ENCODE results near the gene EPHA3.

Gene EPHA3

GRCh38 chr3:89107461-89108290 lies at the start of gene EPHA3:
EPHA3 (plus strand) TSS chr3:89107621; CDS start chr3:89107749, 128 bp downstream.
- Histone ChIP-seq H3K4me3 (ENCODE audit: low read depth, low read length) (peak within 1 kb of the TSS; percentile 60), H3K4me1 (ENCODE audit: control insufficient read depth, insufficient read depth, low read length) (peaks cover under 1% of the 10 kb centered on the region), H3K9me3 (ENCODE audit: control insufficient read depth, insufficient read depth, low read depth, low read length) (no peaks in the 10 kb centered on the region), H3K27ac (ENCODE audit: extremely low read depth, low read depth, low read length) (peak within 1 kb of the TSS; percentile 48), H3K36me3 (ENCODE audit: control insufficient read depth in 2 of 2, insufficient read depth in 1 of 2, low read length in 2 of 2) (no peaks in the 10 kb centered on the region)
- POLR2A ChIA-PET, result interaction anchor here (0.5 to 1.5 kb wide), 2 partner anchors 26 to 72 kb away, joined by 4 to 5 read pairs; no protein-coding TSS in a partner anchor
- CTCF ChIA-PET, result no interaction called here
- TF ChIP-seq, protein P1, sequence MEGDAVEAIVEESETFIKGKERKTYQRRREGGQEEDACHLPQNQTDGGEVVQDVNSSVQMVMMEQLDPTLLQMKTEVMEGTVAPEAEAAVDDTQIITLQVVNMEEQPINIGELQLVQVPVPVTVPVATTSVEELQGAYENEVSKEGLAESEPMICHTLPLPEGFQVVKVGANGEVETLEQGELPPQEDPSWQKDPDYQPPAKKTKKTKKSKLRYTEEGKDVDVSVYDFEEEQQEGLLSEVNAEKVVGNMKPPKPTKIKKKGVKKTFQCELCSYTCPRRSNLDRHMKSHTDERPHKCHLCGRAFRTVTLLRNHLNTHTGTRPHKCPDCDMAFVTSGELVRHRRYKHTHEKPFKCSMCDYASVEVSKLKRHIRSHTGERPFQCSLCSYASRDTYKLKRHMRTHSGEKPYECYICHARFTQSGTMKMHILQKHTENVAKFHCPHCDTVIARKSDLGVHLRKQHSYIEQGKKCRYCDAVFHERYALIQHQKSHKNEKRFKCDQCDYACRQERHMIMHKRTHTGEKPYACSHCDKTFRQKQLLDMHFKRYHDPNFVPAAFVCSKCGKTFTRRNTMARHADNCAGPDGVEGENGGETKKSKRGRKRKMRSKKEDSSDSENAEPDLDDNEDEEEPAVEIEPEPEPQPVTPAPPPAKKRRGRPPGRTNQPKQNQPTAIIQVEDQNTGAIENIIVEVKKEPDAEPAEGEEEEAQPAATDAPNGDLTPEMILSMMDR (tag by site-specific recombination; IDR thresholded peaks at IDR 0.05), result peak; percentile 20; the same call in 1 of the 2 replicates
- TF ChIP-seq SP7 (tag by site-specific recombination; IDR thresholded peaks at IDR 0.05) (peak; percentile 78), ZNF660 (tag by site-specific recombination; IDR thresholded peaks at IDR 0.05) (peak; percentile 42; the same call in 1 of the 2 replicates), ZNF324 (tag by site-specific recombination; IDR thresholded peaks at IDR 0.05) (peak; percentile 32; the same call in 1 of the 2 replicates), PRDM4 (tag by site-specific recombination; IDR thresholded peaks at IDR 0.05) (no peak), ZEB2 (tag by site-specific recombination; IDR thresholded peaks at IDR 0.05) (0 out of 2 replicates have a peak, but pooled peaks have one; percentile 56), IKZF3 (tag by site-specific recombination; IDR thresholded peaks at IDR 0.05) (0 out of 2 replicates have a peak, but pooled peaks have one; percentile 21), ZNF2 (tag by site-specific recombination; IDR thresholded peaks at IDR 0.05) (peak; percentile 32; the same call in 1 of the 2 replicates), ZNF112 (tag by site-specific recombination; IDR thresholded peaks at IDR 0.05) (no peak), ZNF777 (tag by site-specific recombination; IDR thresholded peaks at IDR 0.05; ENCODE audit: borderline replicate concordance) (0 out of 2 replicates have a peak, but pooled peaks have one; percentile 10), KLF8 (tag by site-specific recombination; IDR thresholded peaks at IDR 0.05) (peak; percentile 69), ZNF335 (tag by site-specific recombination; conservative IDR thresholded peaks at IDR 0.05) (peak; percentile 37; the same call in 1 of the 2 replicates), ZNF600 (tag by site-specific recombination; IDR thresholded peaks at IDR 0.05) (peak; percentile 73), FEZF1 (tag by site-specific recombination; IDR thresholded peaks at IDR 0.05) (0 out of 2 replicates have a peak, but pooled peaks have one; percentile 4), GLI2 (tag by site-specific recombination; IDR thresholded peaks at IDR 0.05; ENCODE audit: borderline replicate concordance, low read depth) (no peak), ZNF792 (tag by site-specific recombination; IDR thresholded peaks at IDR 0.05) (no peak), SP3 (tag by site-specific recombination; IDR thresholded peaks at IDR 0.05) (peak; percentile 34; the same call in 1 of the 2 replicates), ZNF394 (tag by site-specific recombination; IDR thresholded peaks at IDR 0.05; ENCODE audit: borderline replicate concordance) (peak; percentile 32; the same call in 1 of the 2 replicates), ZXDB (tag by site-specific recombination; IDR thresholded peaks at IDR 0.05) (0 out of 2 replicates have a peak, but pooled peaks have one; percentile 28)
- TF ChIP-seq, protein P2, sequence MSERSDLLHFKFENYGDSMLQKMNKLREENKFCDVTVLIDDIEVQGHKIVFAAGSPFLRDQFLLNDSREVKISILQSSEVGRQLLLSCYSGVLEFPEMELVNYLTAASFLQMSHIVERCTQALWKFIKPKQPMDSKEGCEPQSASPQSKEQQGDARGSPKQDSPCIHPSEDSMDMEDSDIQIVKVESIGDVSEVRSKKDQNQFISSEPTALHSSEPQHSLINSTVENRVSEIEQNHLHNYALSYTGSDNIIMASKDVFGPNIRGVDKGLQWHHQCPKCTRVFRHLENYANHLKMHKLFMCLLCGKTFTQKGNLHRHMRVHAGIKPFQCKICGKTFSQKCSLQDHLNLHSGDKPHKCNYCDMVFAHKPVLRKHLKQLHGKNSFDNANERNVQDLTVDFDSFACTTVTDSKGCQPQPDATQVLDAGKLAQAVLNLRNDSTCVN (tag by site-specific recombination; optimal IDR thresholded peaks at IDR 0.05), result peak; percentile 68
- TF ChIP-seq, protein P3, sequence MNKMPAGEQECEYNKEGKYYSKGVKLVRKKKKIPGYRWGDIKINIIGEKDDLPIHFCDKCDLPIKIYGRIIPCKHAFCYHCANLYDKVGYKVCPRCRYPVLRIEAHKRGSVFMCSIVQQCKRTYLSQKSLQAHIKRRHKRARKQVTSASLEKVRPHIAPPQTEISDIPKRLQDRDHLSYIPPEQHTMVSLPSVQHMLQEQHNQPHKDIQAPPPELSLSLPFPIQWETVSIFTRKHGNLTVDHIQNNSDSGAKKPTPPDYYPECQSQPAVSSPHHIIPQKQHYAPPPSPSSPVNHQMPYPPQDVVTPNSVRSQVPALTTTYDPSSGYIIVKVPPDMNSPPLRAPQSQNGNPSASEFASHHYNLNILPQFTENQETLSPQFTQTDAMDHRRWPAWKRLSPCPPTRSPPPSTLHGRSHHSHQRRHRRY (tag by site-specific recombination; IDR thresholded peaks at IDR 0.05), result no peak
- TF ChIP-seq, protein P4, sequence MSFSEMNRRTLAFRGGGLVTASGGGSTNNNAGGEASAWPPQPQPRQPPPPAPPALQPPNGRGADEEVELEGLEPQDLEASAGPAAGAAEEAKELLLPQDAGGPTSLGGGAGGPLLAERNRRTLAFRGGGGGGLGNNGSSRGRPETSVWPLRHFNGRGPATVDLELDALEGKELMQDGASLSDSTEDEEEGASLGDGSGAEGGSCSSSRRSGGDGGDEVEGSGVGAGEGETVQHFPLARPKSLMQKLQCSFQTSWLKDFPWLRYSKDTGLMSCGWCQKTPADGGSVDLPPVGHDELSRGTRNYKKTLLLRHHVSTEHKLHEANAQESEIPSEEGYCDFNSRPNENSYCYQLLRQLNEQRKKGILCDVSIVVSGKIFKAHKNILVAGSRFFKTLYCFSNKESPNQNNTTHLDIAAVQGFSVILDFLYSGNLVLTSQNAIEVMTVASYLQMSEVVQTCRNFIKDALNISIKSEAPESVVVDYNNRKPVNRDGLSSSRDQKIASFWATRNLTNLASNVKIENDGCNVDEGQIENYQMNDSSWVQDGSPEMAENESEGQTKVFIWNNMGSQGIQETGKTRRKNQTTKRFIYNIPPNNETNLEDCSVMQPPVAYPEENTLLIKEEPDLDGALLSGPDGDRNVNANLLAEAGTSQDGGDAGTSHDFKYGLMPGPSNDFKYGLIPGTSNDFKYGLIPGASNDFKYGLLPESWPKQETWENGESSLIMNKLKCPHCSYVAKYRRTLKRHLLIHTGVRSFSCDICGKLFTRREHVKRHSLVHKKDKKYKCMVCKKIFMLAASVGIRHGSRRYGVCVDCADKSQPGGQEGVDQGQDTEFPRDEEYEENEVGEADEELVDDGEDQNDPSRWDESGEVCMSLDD (tag by site-specific recombination; IDR thresholded peaks at IDR 0.05), result peak; percentile 53; the same call in 1 of the 2 replicates
- TF ChIP-seq, protein P5, sequence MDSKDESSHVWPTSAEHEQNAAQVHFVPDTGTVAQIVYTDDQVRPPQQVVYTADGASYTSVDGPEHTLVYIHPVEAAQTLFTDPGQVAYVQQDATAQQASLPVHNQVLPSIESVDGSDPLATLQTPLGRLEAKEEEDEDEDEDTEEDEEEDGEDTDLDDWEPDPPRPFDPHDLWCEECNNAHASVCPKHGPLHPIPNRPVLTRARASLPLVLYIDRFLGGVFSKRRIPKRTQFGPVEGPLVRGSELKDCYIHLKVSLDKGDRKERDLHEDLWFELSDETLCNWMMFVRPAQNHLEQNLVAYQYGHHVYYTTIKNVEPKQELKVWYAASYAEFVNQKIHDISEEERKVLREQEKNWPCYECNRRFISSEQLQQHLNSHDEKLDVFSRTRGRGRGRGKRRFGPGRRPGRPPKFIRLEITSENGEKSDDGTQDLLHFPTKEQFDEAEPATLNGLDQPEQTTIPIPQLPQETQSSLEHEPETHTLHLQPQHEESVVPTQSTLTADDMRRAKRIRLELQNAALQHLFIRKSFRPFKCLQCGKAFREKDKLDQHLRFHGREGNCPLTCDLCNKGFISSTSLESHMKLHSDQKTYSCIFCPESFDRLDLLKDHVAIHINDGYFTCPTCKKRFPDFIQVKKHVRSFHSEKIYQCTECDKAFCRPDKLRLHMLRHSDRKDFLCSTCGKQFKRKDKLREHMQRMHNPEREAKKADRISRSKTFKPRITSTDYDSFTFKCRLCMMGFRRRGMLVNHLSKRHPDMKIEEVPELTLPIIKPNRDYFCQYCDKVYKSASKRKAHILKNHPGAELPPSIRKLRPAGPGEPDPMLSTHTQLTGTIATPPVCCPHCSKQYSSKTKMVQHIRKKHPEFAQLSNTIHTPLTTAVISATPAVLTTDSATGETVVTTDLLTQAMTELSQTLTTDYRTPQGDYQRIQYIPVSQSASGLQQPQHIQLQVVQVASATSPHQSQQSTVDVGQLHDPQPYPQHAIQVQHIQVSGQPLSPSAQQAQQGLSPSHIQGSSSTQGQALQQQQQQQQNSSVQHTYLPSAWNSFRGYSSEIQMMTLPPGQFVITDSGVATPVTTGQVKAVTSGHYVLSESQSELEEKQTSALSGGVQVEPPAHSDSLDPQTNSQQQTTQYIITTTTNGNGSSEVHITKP (tag by site-specific recombination; IDR thresholded peaks at IDR 0.05), result peak; percentile 49; the same call in 1 of the 2 replicates
